Measurements from ENCODE around the gene NXN.
"Not testable (repeated sequence)": the region's sequence is repeated elsewhere in the genome, so short reads cannot be mapped to it uniquely, and the experiment has no call there.

NXN gene

DNA sequence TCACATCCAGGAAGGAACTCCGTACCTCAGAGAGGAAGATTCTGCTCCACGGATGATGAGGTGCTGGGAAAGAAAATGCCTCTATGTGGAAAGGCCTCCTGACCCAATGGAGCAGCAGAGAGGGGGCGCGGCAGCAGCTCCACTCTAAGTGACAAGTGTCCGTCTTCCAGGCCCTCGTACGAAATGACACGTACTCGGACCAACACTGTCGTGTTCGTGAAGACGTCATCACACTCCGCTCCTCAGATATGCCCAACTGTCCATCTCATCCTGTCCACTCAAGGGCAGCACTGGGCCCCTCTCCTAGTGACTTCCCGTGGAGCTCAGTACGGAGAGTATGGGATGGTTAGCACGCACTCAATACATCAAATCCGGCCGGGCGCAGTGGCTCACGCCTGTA, 165.2 kb downstream of the NXN start:
- DNase-seq, result no peak

DNA sequence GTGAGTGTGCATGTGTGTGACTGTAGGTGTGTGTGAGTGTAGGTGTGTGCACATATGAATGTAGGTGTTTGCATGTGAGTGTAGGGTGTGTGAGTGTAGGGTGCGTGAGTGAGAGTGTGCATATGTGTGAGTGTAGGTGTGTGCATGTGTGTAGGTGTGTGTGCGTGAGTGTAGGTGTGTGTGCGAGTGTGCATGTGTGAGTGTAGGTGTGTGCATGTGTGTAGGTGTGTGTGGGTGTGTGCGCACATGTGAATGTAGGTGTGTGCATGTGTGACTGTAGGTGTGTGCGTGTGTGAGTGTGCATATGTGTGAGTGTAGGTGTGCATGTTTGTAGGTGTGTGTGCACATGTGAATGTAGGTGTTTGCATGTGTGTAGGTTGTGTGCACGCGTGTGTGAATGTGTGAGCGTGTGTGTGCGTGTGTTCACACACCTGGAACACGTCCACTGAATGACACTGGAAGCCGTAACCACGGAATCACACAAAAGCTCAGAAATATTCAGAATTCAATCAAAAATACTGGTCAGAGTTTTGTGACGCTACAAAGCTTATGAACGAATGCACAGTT, 166.9 kb downstream of the NXN start:
- DNase-seq, result no peak

DNA sequence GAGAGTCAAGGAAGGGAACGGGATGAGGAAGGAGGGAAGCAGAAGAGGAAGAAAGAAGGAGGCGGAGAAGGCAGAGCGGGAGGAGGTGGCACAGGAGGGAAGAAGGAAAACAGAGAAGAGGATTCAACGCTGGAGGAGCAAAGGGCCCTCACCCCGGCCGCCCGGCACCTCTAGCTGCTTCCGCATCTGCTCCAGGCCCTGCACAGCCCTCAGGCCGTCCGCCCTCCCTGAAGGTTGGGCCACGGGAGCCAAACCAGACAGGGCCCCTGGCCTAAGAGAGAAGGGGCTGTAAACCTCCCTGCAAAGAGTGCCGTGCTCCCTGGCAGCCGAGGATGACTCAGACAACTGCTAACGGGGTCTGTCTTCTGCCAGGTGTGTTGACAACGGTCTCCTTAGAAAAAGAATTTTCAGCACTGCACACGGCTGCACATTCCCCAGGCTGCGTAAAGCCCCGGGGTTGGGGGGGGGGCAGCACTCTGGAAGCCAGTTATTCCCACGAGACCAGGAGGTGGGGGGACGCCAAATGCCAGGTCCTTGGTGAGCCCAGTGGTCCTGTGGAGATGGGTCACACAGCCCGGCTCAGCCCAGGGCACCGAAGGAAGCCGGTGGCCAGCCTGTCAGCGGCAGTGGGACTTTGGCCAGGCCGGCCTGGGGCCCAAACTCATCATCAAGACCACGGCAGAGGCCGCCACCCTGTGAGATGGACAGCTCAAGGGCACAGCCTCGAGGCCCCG, 168.4 kb downstream of the NXN start:
- DNase-seq, result no peak

DNA sequence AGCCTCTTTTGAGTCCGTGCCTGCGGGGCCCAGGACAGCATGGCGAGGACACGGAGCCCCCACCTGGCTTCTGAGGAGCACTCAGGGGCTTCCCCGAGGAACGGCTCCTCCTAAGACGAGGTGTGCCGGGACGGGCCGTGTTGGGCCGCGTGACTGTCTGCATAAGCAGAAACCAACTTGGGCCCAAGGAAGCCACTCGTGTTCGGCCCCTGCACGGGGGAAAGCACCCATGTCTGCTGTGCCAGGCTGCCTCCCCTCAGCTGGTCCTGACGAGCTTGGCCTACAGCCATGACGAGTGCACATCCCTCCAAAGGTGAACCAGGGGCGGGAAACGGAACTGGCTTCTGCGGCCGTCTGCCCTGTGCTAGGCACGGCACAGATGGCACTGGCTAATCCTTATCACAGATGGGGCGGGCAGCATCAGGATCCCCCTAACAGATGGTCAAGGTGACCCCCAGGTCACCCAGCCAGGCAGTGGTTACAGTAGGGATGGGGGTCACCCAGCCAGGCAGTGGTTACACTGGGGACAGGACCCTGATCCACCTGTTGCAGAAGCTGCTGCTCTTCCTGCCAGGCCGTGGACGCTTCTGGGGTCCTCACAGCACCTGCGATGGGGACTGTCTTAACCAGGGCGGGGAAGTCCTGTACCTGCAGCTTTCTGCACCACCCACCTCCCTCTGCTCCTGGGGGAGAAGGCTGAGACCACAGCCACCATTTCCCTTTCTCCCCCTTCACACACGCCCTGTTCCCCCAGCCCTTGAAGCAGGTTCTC, 171.9 kb downstream of the NXN start:
- DNase-seq, result no peak

DNA sequence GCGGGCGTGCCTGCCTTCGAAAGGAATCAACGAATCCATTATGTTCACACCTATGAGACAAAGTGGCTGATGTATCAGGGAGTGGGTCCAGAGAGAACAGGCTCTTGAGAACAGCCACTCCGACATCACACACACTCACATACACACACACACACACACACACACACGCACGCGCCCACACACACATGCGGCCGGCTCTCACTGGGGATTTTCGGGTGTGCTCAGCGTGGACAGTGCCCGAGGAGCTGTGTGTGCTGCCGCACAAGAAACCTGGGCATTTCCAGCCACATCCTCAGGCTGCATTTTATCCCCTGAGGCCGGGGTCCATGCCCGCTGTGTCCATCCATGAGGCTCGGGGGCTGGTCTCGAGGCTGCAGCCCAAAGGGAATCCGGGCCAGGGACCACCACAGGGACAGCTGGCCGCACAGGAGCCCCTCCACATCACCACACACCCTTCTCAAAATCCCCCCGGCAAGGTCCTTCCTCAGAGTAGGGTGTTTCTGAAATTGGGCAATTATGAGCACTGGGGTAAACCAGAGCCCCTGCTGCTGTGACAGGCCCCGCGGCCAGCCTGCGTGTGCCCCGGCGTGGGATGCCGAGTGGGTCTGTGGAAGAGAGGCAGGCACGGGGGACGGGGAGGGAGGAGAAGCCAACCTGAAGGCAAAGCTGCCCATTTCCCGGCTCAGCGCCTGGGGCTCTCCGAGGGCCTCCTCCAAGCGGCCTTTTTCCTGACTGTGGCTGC, 172.6 kb downstream of the NXN start:
- DNase-seq, result no peak

DNA sequence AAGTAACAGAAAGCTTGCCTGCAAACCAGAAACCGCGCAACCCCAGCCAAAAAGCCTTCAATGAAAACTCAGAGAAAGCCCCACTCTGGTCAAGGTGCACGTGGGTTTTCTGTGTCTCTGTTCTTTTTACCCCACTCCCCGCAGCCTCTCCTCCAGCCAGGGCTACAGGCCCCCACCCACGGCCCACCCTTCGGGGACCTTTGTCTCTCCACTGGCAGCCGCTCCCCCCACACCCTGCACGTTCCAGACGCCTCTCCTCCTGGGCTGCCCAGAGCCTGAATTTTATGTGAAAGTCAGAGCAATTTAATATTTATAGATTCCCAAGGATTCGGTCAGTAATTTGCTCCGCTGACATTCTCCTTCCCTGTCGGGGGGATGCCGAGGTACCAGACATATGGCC, 173.2 kb downstream of the NXN start:
- no peak for DNase-seq

DNA sequence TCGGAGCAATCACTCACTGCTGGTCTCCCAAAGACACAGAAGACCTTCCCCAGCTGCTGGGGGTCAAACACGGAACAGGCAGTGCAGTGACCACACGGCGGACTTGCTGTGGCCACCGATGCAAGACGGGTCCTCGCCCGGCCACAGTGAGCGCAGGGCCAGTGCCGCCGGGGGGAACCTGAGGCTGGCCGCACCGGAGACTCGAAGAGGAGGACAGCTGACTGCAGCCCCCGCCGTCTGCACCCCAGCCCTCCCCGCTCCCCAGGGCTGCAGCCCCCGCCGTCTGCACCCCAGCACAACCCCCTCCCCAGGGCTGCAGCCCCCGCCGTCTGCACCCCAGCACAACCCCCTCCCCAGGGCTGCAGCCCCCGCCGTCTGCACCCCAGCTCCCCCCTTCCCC, 173.7 kb downstream of the NXN start:
- DNase-seq, result not testable (repeated sequence)

DNA sequence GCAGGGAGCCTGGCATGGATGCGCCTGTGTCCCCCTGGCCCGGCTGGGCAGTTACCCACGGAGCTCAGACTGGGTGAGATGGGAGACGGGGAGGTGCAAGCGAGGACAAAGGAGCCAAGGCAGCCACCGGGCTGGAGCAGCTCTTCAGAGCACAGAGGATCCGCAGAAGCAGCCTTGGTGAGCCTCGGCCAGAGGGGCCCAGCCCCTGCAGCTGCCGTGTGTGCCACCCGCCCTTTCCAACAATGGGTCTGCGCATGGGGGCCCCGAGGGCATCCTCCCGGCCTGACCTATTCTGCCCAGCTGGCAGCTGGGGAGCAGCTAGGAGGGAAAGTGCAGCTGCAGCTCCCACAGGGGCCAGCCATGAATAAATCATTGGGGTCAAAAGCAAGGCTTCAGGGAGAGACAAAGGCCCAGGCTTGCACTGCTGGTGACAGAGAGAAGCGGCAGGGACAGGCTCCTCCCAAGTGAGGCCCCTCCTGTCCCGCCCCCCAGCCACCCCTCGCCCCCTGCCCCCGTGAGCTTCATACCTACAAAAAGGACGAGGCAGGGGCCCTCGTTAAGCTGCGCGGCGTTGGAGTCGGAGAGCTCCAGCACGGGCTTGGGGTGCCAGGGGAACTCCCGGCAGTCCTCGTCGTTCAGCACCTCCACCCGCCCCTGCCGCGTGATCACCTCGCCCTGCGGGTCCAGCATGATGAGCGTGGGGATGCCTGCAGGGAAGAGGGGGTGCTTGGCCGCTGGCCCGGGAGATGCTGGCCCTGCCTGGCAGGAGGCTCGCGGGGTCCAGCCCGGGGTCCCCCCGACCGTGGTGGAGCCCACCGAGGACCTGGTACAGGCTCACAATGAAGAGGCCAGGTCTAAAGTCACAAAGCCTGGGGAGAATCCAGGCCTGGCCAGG, 174.8 kb downstream of the NXN start:
- DNase-seq, result no peak

DNA sequence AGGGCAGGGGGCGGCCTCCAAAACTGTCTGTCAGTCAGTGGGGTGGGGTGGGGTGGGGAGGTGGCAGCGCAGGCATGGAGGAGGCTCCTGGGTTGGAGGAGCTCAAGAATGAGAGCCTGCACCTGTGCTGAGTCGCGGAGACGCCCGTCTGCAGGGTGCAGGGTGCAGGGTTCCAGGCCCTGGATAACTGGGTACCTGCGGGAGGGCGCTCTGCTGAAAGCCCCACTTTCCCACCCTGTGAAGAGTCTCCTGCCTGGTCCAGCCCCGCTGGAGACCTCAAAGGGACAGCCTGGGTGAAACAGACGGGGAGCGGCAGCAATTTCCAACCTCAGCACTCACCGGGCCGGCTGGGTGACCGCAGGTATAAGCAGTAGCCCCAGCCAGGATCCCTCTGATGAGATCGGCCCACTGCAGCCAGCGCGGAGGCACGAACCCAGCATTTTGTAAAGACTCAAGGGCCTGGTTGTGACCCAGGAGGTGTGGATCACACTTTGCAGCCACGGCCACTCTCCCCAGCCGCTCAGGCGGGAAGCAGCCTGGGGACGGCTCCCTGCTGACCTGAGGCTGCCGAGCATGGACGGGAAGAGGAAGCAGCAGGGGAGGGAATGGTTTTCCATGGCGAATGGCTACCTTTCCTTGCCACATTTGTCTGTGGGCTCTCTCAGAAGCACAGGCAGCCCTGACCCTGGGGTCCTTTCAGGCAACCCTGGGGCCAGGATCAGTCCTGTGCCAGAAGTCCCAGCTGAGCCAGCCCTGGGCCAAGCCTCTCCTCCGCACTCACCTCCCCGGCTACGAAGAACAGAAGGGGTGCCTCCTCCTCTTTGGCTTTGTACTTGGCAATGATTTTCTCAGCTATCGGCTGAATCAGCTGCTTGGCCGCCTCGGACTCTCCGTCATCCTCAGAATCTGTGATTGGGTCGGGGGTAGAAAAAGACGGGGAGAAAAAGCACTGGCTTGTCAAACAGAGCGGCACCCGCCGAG, 176.4 kb downstream of the NXN start:
- DNase-seq, result no peak

DNA sequence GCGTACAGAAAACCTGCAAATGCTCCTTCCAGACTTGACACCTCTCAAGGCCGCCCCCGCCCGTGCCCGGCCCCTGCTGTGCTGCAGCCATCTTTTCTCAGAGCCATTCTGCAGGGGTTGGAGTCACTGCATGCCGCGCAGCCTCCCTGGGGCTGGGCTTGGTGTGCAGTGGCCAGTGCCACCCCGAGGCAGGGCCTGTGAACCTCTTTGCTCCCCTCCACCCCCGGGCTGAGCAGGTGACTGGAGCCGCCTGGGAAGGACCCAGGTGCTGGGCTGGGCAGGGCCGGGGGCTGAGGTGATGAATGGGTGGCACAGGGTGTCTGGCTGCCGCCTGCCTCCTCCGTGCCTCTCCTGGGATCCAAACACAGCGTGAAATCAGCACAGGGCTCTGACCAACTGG, 177.1 kb downstream of the NXN start:
- no peak for DNase-seq

DNA sequence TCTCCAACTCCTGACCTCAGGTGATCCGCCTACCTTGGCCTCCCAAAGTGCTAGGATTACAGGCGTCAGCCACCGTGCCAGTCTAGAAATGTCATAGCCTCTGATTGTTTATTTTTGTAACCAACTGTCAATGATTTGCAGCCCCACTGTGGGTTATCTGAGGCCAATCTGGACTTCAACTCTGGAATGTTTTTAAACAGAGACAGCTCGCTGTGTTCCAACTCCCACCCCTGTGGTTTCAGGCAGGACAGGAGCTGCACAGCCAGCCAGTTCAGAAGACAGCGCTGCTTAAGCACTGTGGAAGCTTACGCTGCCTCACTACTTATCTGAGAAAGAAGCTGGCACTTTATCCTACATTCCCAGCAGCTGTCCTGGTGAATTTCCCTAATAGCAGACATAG, 177.9 kb downstream of the NXN start:
- no peak for DNase-seq

DNA sequence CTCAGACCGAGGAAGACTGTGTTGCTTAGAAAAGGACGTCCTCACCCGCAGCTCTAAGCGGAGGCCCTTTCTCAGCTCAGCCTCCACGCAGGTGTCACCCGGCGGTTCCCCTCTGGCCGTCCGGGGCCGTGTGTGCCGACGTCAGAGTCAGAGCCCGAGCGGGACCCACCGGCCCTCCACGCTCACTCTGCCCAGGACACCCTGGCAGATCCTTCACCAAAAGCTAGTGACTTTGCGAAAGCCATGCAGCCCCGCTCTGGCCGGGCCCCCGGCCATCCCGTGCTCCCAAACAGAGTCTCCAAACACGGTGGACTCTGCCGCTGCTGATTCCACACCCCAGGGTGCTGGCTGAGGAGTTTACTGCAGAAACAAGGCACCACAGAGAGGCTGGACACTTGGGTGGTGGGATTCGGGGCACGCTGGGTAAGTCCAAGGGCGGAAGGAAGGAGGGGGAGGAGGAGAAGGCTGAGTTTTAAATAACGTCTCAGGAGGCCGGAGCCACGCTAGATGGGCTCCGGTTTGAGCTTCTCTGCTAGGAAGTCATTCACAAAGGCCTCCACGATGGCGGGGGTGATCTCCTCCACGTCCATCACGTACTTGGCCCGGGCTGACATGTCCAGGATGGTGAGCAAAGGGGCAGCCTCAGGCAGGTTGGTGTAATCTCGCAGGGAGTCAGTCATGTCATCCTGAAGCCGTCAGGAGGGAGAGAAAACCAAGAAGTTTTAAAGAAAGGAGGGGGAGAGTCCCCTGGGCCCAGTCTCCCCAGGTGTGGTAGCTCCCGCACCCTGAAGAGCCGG, 178.9 kb downstream of the NXN start:
- DNase-seq, result no peak

DNA sequence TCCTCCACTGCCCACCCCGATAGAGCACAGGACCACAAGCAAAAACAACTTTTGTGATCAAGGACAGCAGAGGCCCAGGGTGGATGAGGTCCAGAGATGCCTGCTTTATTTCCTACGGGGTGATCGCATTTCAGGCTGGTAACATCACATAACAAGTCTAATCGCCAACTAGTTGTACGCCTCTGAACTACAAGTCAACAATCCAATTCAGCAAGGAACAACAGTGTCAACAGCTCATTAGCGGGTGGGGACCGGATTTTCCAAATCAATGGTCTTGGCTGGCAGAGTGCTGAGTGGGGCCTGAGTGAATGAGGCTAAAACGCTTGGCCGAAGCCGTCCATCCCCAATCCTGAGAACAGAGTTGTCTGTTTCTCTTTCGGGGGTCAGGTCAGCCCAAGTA, 180.3 kb downstream of the NXN start:
- no peak for DNase-seq

DNA sequence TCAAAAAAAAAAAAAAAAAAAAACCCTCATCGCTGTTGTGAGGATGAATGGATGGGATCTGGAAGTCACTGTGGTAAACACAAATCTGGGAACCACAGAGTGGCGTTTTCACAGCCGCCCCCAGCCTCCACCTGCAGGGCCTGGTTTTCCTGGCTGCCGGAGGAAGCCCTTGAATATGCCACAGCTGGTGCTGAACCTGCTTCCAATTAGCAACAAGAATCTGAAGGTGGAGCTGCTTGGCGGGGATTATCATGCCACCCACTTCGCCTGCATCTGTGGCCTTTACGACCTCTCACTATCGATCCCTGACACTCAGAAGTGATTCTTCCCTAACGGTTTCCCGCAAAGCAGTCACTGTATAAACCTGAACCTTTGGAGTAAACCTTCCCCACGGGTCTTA, 181.3 kb downstream of the NXN start:
- no peak for DNase-seq

DNA sequence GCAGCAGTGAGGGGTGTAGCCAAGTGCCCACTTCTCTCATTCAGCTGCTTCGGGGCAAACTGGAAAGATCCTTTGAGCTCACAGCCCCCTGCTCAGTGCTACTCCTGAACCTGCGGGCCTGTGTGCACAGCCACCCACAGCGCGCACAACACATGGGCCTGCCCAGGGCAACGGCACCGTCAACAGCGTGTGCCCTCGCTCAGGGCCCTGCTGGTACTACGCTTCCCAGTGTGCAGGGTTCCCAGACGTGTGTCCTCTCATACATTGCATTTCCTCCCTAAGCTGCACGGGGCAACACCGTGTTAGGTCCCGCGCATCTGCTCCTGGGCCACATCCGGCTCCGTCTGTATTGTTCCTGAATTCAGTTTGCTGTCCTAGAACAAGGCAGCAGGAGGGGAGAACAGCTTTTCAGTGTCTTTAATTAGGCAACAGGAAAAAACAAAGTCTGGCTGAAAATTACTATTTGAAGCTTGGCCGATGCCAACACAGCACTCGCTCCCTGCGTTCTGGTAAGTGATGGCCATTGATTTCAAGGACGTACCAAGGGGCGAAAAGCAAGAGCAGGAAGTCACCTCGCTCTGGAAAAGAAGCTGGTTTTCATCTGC, 182.2 kb downstream of the NXN start:
- DNase-seq, result no peak

DNA sequence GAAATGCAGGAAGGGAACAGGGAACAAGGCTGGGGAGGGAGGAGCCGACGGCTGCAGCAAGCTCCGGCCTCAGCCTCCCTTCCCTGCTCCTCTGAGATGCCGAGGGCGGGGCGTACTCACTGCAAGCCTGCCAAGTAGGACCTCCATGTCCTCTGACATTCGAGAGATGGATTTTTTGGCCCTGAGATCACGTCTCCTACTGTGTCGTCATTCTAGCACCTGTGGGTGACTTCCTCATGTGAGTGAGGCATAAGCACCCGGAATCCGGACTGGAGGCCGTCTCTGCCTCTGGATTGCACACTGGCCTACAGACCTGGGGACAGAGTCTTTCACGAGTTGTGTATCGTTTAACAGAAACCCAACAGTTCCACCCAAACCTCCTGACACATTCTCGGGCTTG, 183.0 kb downstream of the NXN start:
- no peak for DNase-seq

DNA sequence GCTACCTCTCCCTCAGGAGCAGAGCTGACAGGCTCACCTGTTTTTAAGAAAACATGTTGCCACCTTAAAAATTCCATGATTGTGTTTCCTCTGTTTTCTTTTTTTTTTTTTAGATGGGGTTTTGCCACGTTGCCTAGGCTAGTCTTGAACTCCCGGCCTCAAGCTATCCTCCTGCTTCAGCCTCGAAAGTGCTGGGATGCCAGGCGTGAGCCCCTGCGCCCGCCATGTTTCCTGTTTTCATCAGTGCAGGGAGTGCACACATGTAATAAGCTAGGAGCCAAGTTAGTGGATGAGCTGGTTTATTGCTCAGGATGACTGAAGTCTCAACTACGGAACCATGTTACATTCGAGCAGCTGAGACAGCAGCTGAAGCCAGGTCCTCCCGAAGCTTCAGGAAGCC, 183.9 kb downstream of the NXN start:
- no peak for DNase-seq

DNA sequence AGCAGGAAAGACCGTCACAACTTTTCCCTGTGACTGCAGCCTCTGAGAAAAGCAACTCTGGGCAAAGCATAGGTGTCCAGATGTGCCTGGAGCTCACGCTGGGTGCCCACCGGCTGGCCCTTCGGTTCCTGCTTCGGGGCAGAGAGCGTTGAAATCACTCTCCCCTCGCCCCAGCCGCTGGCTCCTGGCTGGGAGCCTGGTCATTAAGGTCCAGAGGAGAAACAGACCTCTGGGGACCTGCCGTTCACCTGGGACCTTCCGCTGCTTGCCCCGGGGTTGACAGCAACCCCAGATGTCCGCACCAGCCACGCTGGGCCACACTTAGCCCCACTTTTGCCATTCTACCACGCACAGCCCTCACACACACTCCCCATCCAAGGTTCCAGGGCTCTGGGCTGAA, 184.3 kb downstream of the NXN start:
- no peak for DNase-seq

DNA sequence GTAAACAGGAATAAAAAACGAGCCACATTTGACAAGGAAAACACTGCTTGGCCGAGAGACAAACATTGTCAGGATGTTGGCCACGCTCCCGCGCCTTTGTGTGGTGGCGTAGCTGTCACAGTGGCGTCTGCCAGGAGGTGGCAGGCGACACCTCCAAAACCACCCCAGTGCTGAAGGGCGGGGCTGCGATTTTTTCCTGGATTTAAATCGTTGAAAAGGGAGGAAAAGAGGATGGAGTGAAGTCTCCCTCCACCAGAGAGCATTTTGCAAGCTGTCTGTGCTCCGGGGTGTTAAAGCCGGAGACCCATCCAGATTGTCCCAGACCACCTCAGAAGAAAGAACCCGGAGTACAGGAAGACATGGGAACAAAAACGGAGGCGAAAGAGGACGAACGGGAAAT, 184.7 kb downstream of the NXN start:
- DNase-seq, result peak; percentile 63

DNA sequence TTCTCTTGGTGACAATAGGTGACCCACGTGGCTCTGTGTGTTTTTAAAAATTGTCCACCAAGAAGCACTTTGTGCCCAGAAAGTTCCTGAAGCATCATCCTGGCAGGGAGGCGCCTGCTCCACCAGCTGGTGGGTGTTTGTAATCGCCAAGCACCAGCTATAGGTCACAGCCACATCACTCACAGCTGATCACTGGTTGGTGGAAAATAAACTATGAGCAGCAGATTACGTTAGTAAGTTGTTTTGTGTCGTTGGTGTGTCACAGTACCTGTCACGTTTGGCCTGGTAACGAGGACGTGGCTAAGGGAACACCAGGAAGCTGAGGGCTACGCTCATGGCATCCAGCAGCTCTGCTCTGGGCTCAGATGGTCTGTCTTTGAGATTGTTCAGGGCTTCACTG, 187.3 kb downstream of the NXN start:
- DNase-seq, result no peak
